ENCODE measurements around the gene GRIP2. TPM values are rescaled to one million over a fixed set of nuclear protein-coding genes. Genes with fewer than 3 reads are reported as not detected.

The GRIP2 gene
- total RNA-seq, 2 donors from 2014 or later, result 0.47 to 0.53 TPM

DNA sequence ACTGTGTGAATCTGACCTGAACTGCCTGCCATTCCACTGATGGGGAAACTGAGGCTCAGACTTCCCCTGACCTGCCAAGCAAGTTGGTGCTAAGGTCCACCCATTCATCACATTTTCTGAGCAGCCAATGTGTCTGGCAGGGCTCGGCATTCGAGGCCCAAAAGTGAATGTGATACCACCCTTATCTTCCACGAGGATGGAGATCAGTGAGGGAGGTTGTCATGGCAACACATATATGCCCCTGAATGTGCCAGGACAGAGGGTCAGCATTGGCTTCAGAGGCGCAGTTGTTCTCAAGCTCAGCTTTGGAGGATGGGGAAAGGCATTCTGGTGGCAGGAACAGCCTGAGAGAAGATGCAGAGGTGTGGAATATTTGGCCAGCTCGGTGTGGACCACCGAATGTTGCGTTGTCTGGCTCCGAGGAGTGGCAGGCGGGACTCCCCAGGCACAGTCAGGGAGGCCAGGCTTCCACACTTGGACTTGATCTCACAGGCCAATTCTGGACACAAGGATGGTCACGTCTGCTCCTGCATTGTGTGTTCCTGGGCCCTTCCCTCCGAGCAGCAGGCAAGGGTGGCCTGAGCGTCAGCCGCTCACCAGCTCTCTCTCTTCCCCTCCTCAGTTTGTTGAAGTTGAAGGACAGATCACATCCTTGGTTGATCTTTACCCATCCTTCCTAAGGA, 63.4 kb downstream of the GRIP2 start:
- no peak for DNase-seq
- H3K9me3 ChIP-seq, result no peaks in the 10 kb centered on the region
- H3K4me3 ChIP-seq, result no peak overlapping the region
- TF ChIP-seq, protein P1, sequence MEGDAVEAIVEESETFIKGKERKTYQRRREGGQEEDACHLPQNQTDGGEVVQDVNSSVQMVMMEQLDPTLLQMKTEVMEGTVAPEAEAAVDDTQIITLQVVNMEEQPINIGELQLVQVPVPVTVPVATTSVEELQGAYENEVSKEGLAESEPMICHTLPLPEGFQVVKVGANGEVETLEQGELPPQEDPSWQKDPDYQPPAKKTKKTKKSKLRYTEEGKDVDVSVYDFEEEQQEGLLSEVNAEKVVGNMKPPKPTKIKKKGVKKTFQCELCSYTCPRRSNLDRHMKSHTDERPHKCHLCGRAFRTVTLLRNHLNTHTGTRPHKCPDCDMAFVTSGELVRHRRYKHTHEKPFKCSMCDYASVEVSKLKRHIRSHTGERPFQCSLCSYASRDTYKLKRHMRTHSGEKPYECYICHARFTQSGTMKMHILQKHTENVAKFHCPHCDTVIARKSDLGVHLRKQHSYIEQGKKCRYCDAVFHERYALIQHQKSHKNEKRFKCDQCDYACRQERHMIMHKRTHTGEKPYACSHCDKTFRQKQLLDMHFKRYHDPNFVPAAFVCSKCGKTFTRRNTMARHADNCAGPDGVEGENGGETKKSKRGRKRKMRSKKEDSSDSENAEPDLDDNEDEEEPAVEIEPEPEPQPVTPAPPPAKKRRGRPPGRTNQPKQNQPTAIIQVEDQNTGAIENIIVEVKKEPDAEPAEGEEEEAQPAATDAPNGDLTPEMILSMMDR (IDR thresholded peaks at IDR 0.05), result no peak
- H3K36me3 ChIP-seq, result no peaks in the 10 kb centered on the region
- intact Hi-C loops (cut with DNase I), result no loop called here
- H3K27ac ChIP-seq, result no peak overlapping the region
- H3K27me3 ChIP-seq, result no peaks in the 10 kb centered on the region
- H3K4me1 ChIP-seq, result no peaks in the 10 kb centered on the region
- no peak overlapping the region for H3K9ac ChIP-seq (ENCODE audit: low read depth in 2 of 2, low read length in 2 of 2)

DNA sequence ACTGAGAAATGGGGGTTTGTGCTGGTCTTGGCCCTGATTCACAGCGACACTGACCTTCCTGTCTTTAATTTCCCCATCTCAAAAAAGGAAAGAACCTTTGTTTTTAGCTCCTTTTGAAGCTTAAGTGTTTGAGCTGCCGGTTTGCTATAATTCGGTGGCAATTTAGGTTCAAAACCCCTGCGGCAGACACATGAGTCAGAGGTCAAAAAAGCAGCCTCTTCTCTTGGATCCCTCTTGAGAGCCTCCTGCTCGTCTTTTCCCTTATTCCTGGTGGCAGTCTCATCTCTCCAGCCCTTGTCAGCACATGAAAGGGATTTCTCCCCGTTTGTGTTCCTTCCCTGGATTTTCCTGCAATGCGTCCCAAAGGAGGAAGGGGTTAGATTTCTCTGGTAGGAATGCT, 64.5 kb downstream of the GRIP2 start:
- no peak overlapping the region for H3K27ac ChIP-seq
- H3K9ac ChIP-seq (ENCODE audit: low read depth in 2 of 2, low read length in 2 of 2), result no peak overlapping the region
- no peaks in the 10 kb centered on the region for H3K36me3 ChIP-seq
- H3K4me1 ChIP-seq, result no peaks in the 10 kb centered on the region
- TF ChIP-seq, protein P1 (IDR thresholded peaks at IDR 0.05), result no peak
- intact Hi-C loops (cut with DNase I), result no loop called here
- H3K27me3 ChIP-seq, result no peaks in the 10 kb centered on the region
- H3K4me3 ChIP-seq, result no peak overlapping the region
- H3K9me3 ChIP-seq, result no peaks in the 10 kb centered on the region
- DNase-seq, result no peak

DNA sequence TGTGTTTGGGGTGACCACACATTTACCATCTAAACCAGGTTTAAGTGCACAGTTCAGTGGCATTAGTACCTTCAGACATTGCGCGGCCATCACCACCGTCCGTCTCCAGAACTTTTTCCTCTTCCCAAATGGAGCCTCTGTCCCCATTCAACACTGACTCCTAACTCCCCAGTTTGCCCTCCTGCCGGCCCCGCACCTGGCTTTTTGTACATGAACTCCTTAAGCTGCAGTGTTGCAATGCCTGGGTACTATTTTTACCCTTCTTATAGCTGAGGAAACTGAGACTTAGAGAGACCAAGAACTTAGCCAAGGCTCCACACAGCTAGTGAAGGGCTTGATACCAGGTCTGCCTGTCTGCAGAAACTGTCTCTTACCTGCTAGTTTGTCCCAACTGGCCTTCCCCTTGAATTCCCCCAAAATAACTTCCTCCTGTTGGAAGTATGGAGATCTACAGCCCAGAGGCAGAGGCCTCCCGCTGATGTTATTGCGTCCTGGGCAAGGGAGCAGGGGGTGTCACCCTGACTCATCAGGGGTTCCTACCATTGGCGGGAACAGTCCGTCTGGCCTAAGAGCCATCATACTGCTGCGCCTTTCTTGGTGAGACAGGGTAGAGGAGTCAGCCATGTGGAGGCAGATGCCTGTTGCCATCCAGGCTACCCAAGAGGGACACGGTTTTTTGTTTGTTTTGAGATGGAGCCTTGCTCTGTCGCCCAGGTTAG, 65.6 kb downstream of the GRIP2 start:
- no peak overlapping the region for H3K4me3 ChIP-seq
- H3K36me3 ChIP-seq, result no peaks in the 10 kb centered on the region
- no peaks in the 10 kb centered on the region for H3K4me1 ChIP-seq
- H3K27ac ChIP-seq, result no peak overlapping the region
- no peaks in the 10 kb centered on the region for H3K27me3 ChIP-seq
- no peak for DNase-seq
- TF ChIP-seq, protein P1 (IDR thresholded peaks at IDR 0.05), result no peak
- intact Hi-C loops (cut with DNase I), result loop anchor here (5.0 kb wide), 1 partner anchor 577 kb away; no protein-coding TSS in a partner anchor
- H3K9ac ChIP-seq (ENCODE audit: low read depth in 2 of 2, low read length in 2 of 2), result no peak overlapping the region
- no peaks in the 10 kb centered on the region for H3K9me3 ChIP-seq

DNA sequence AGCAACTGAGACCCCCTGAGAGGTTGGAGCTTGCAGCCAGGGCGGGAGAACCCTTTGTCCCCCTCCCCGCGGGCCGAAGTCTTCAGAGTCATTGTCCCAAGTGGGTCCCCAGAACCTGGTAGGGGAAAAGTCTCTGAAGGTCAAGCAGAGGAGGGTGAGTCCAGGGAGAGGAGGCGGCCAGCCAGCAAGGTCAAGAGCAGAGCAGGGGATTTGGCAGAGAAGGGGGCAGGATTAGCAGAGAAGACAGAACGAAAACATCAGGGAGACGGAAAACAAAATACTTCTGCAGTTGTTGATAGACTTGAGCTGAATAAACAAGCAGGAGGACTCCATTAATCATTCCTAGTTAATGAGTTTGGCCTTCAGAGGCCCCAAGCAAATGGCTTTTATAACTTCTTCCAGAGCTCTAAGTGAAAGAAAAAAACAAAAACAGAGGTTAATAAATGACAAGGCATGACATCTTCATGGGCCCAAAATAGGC, 66.7 kb downstream of the GRIP2 start:
- no peaks in the 10 kb centered on the region for H3K36me3 ChIP-seq
- TF ChIP-seq, protein P1 (IDR thresholded peaks at IDR 0.05), result no peak
- no peak overlapping the region for H3K4me3 ChIP-seq
- no peaks in the 10 kb centered on the region for H3K27me3 ChIP-seq
- H3K9ac ChIP-seq (ENCODE audit: low read depth in 2 of 2, low read length in 2 of 2), result no peak overlapping the region
- no peaks in the 10 kb centered on the region for H3K4me1 ChIP-seq
- no peak overlapping the region for H3K27ac ChIP-seq
- peak; percentile 35 for DNase-seq
- intact Hi-C loops (cut with DNase I), result loop anchor here (5.0 kb wide), 1 partner anchor 576 kb away; no protein-coding TSS in a partner anchor
- no peaks in the 10 kb centered on the region for H3K9me3 ChIP-seq

- H3K27ac ChIP-seq, result no peak overlapping the region
- no peaks in the 10 kb centered on the region for H3K36me3 ChIP-seq
- H3K27me3 ChIP-seq, result no peaks in the 10 kb centered on the region
- H3K4me1 ChIP-seq, result no peaks in the 10 kb centered on the region
- TF ChIP-seq, protein P1 (IDR thresholded peaks at IDR 0.05), result no peak
- no peak overlapping the region for H3K9ac ChIP-seq (ENCODE audit: low read depth in 2 of 2, low read length in 2 of 2)
- H3K4me3 ChIP-seq, result no peak overlapping the region
- DNase-seq, result peak; percentile 29
- intact Hi-C loops (cut with DNase I), result loop anchor here (5.0 kb wide), 1 partner anchor 575 kb away; no protein-coding TSS in a partner anchor
- H3K9me3 ChIP-seq, result no peaks in the 10 kb centered on the region
These were observed 67.4 kb downstream of the GRIP2 start for GRCh38 chr3:14472471-14473351.
